ENCODE data around the gene TMEM40.
A peak's percentile ranks its signal among the peaks of the same experiment; 100 is the strongest.
"Not testable (repeated sequence)": the region's sequence is repeated elsewhere in the genome, so short reads cannot be mapped to it uniquely, and the experiment has no call there.

The TMEM40 gene

GRCh38 chr3:12750223-12750622, 8.8 kb downstream of the TMEM40 start:
- DNase-seq = no peak

GRCh38 chr3:12748477-12748876, 10.6 kb downstream of the TMEM40 start:
- DNase-seq = no peak

GRCh38 chr3:12746419-12746818, 12.6 kb downstream of the TMEM40 start:
- no peak for DNase-seq

- DNase-seq = no peak
Measured at GRCh38 chr3:12744326-12744725, 14.7 kb downstream of the TMEM40 start.

- DNase-seq = no peak
Measured at GRCh38 chr3:12743583-12743982, 15.5 kb downstream of the TMEM40 start.

GRCh38 chr3:12742330-12743107, 16.5 kb downstream of the TMEM40 start:
- no peak for DNase-seq

- DNase-seq = no peak
Measured at GRCh38 chr3:12741209-12741608, 17.9 kb downstream of the TMEM40 start.

- DNase-seq = no peak
Measured at GRCh38 chr3:12737833-12738232, 21.2 kb downstream of the TMEM40 start.

GRCh38 chr3:12737319-12737718, 21.7 kb downstream of the TMEM40 start:
- no peak for DNase-seq

- no peak for DNase-seq
Measured at GRCh38 chr3:12734960-12735359, 24.1 kb downstream of the TMEM40 start.

GRCh38 chr3:12733566-12733965, 25.5 kb downstream of the TMEM40 start:
- no peak for DNase-seq

- DNase-seq = no peak
Measured at GRCh38 chr3:12730506-12731242, 28.4 kb downstream of the TMEM40 start.

GRCh38 chr3:12729051-12729651, 29.9 kb downstream of the TMEM40 start:
- no peak for DNase-seq

- DNase-seq = no peak
Measured at GRCh38 chr3:12727937-12728336, 31.1 kb downstream of the TMEM40 start.

- DNase-seq = no peak
Measured at GRCh38 chr3:12727481-12727880, 31.6 kb downstream of the TMEM40 start.

GRCh38 chr3:12725436-12725835, 33.6 kb downstream of the TMEM40 start:
- DNase-seq = no peak

GRCh38 chr3:12724794-12725193, 34.3 kb downstream of the TMEM40 start:
- DNase-seq = no peak

- not testable (repeated sequence) for DNase-seq
Measured at GRCh38 chr3:12723362-12723761, 35.7 kb downstream of the TMEM40 start.

GRCh38 chr3:12722226-12722625, 36.8 kb downstream of the TMEM40 start:
- no peak for DNase-seq

- DNase-seq = peak; percentile 39
Measured at GRCh38 chr3:12719984-12720898, 38.8 kb downstream of the TMEM40 start.

GRCh38 chr3:12719541-12719940, 39.5 kb downstream of the TMEM40 start:
- DNase-seq = no peak

- no peak for DNase-seq
Measured at GRCh38 chr3:12716605-12717151, 42.4 kb downstream of the TMEM40 start.

- no peak for DNase-seq
Measured at GRCh38 chr3:12714278-12714677, 44.8 kb downstream of the TMEM40 start.

All from NCI-H1105 (cell line).